H1 (cell line): ENCODE measurements around the gene ROR1. TPM values are rescaled to one million over a fixed set of nuclear protein-coding genes. Genes with fewer than 3 reads are reported as not detected.

Experiments
- CTCF ChIA-PET: fragments of 300-600 bp; sonication (Branson Sonifier 250); formaldehyde crosslinking; loops from one replicate; lab custom pipeline; 2021; ENCODE audit not compliant: partially characterized antibody; lab: Charles Lee
- POLR2A ChIA-PET: fragments of 300-600 bp; sonication (Branson Sonifier 250); formaldehyde crosslinking; loops from one replicate; lab custom pipeline; 2021; ENCODE audit warnings: inconsistent platforms; ENCODE audit not compliant: partially characterized antibody; lab: Charles Lee
- DNase-seq, 2 experiments: peaks; one replicate each; pipeline versions ENCODE4 v3.0.0 to v3.0.0-alpha.2; 2010 to 2022; ENCODE audit warnings: low spot score in 2 of 2, low read depth in 1 of 2, mixed read lengths in 1 of 2
- FAIRE-seq: peaks from 2 replicates; lab custom pipeline; 2011; peaks lifted over from hg19 to GRCh38; lab: Jason Lieb, UNC
- H2AFZ ChIP-seq: 2 replicates; pipeline ENCODE4 v1.8.1; 2012; ENCODE audit warnings: low read length, inconsistent platforms
- H2AK5ac ChIP-seq: 2 replicates; pipeline ENCODE4 v1.6.1; 2013; ENCODE audit warnings: low read depth, low read length
- H2BK120ac ChIP-seq: replicated peaks from 2 replicates; pipeline ENCODE3; 2013; ENCODE audit warnings: low read depth, low read length, inconsistent platforms
- H2BK12ac ChIP-seq: 2 replicates; pipeline ENCODE4 v1.6.1; 2013; ENCODE audit warnings: low read depth, low read length
- H2BK15ac ChIP-seq: 2 replicates; pipeline ENCODE4 v1.6.1; 2013; ENCODE audit warnings: low read length
- H2BK20ac ChIP-seq: 2 replicates; pipeline ENCODE4 v1.6.1; 2013; ENCODE audit warnings: low read length
- H2BK5ac ChIP-seq: 2 replicates; pipeline ENCODE4 v1.6.1; 2013; ENCODE audit warnings: low read depth, low read length
- H3K14ac ChIP-seq: 2 replicates; pipeline ENCODE4 v1.6.1; 2013; ENCODE audit warnings: inconsistent platforms; ENCODE audit not compliant: insufficient read length
- H3K18ac ChIP-seq: 2 replicates; pipeline ENCODE4 v1.6.1; 2013; ENCODE audit warnings: low read length; ENCODE audit errors: extremely low read depth
- H3K23ac ChIP-seq: 2 replicates; pipeline ENCODE4 v1.6.1; 2013; ENCODE audit warnings: inconsistent platforms; ENCODE audit not compliant: insufficient read length
- H3K23me2 ChIP-seq: 2 replicates; pipeline ENCODE4 v1.6.1; 2013; ENCODE audit warnings: low read depth, low read length
- H3K27ac ChIP-seq: 2 replicates; pipeline ENCODE4 v1.6.1; 2011; ENCODE audit warnings: low read depth, low read length, inconsistent platforms
- H3K27me3 ChIP-seq, 4 experiments: replicated peaks in 1 of 4; 1 replicate in 1 of 4; 2 replicates in 3 of 4; pipeline versions ENCODE4 v1.6.1 to v1.8.1; 2011 to 2013; ENCODE audit warnings: low read length in 3 of 4, mild to moderate bottlenecking in 3 of 4, inconsistent platforms in 2 of 4, mixed read lengths in 2 of 4, moderate library complexity in 1 of 4; ENCODE audit not compliant: control insufficient read depth in 3 of 4, insufficient read depth in 3 of 4; ENCODE audit errors: extremely low read depth in 1 of 4
- H3K36me3 ChIP-seq, 4 experiments: 2 replicates each; pipeline versions ENCODE4 v1.6.1 to v1.8.1; 2011 to 2013; ENCODE audit warnings: mild to moderate bottlenecking in 4 of 4, low read length in 3 of 4, moderate library complexity in 2 of 4, control low read depth in 1 of 4, inconsistent platforms in 1 of 4; ENCODE audit not compliant: insufficient read depth in 4 of 4, control insufficient read depth in 2 of 4
- H3K4ac ChIP-seq: replicated peaks from 2 replicates; pipeline ENCODE3; 2013; ENCODE audit warnings: low read length, low read depth, mixed read lengths, inconsistent platforms; ENCODE audit not compliant: insufficient read length
- H3K4me1 ChIP-seq, 4 experiments: replicated peaks in 1 of 4; 1 replicate in 1 of 4; 2 replicates in 3 of 4; pipeline versions ENCODE4 v1.6.1 to v1.8.1; 2011 to 2013; ENCODE audit warnings: low read length in 3 of 4, inconsistent platforms in 2 of 4, mixed read lengths in 1 of 4; ENCODE audit not compliant: insufficient read depth in 4 of 4, control insufficient read depth in 3 of 4
- H3K4me2 ChIP-seq, 2 experiments: 2 replicates each; pipeline versions ENCODE4 v1.6.1 to v1.8.1; 2011 to 2013; ENCODE audit warnings: low read depth in 2 of 2, low read length in 2 of 2, control low read depth in 1 of 2, inconsistent platforms in 1 of 2, mild to moderate bottlenecking in 1 of 2; ENCODE audit not compliant: insufficient read depth in 1 of 2
- H3K4me3 ChIP-seq, 4 experiments: fragments of 200-600, 300-600 bp in 1 of 4; sonication (generic), shearing (Covaris generic), sonication (Bioruptor Twin) in 1 of 4; 2 replicates each; pipeline versions ENCODE4 v1.5.1 to v1.8.1; 2011 to 2016; ENCODE audit warnings: low read length in 4 of 4, low read depth in 3 of 4, control low read depth in 2 of 4, inconsistent platforms in 2 of 4, mild to moderate bottlenecking in 2 of 4, mixed read lengths in 1 of 4, moderate library complexity in 1 of 4; ENCODE audit not compliant: insufficient read depth in 2 of 4; ENCODE audit errors: extremely low read depth in 1 of 4
- H3K56ac ChIP-seq: replicated peaks from 2 replicates; pipeline ENCODE3; 2013; ENCODE audit warnings: low read depth, mild to moderate bottlenecking, mixed read lengths, low read length, inconsistent platforms; ENCODE audit not compliant: insufficient read length
- H3K79me1 ChIP-seq: 2 replicates; pipeline ENCODE4 v1.6.1; 2013; ENCODE audit warnings: low read depth, low read length, control low read depth
- H3K79me2 ChIP-seq, 2 experiments: 2 replicates each; pipeline versions ENCODE4 v1.6.1 to v1.8.1; 2012 to 2013; ENCODE audit warnings: low read length in 2 of 2, mild to moderate bottlenecking in 2 of 2, inconsistent platforms in 1 of 2; ENCODE audit not compliant: insufficient read depth in 2 of 2, control insufficient read depth in 1 of 2
- H3K9ac ChIP-seq, 4 experiments: replicated peaks in 1 of 4; 1 replicate in 1 of 4; 2 replicates in 3 of 4; pipeline versions ENCODE4 v1.6.1 to v1.8.1; 2011 to 2013; ENCODE audit warnings: low read depth in 3 of 4, low read length in 3 of 4, control low read depth in 2 of 4, mild to moderate bottlenecking in 2 of 4, moderate library complexity in 2 of 4, inconsistent platforms in 1 of 4; ENCODE audit errors: extremely low read depth in 1 of 4
- H3K9me3 ChIP-seq, 2 experiments: 2 replicates each; pipeline versions ENCODE4 v1.6.1 to v1.8.1; 2012 to 2013; ENCODE audit warnings: mild to moderate bottlenecking in 2 of 2, moderate library complexity in 2 of 2, control low read depth in 1 of 2, inconsistent platforms in 1 of 2, low read depth in 1 of 2, low read length in 1 of 2, mixed read lengths in 1 of 2; ENCODE audit not compliant: insufficient read depth in 2 of 2
- H4K20me1 ChIP-seq, 2 experiments: replicated peaks in 1 of 2; 2 replicates each; pipeline versions ENCODE3 to v1.8.1; 2011 to 2013; ENCODE audit warnings: inconsistent platforms in 2 of 2, low read length in 2 of 2, mild to moderate bottlenecking in 1 of 2; ENCODE audit not compliant: insufficient read depth in 2 of 2, control insufficient read depth in 1 of 2
- H4K5ac ChIP-seq: 2 replicates; pipeline ENCODE4 v1.6.1; 2013; ENCODE audit warnings: low read length, low read depth, mixed read lengths, inconsistent platforms; ENCODE audit not compliant: insufficient read length
- H4K8ac ChIP-seq: 2 replicates; pipeline ENCODE4 v1.8.0; 2013; ENCODE audit warnings: mild to moderate bottlenecking, moderate library complexity, low read length, inconsistent platforms; ENCODE audit not compliant: insufficient read depth; ENCODE audit errors: extremely low read depth
- H4K91ac ChIP-seq: replicated peaks from 2 replicates; pipeline ENCODE3; 2013; ENCODE audit warnings: low read length, mixed read lengths, inconsistent platforms; ENCODE audit not compliant: insufficient read length
- BACH1 ChIP-seq: IDR thresholded peaks from 2 replicates; pipeline ENCODE4 v1.6.1; 2012; ENCODE audit warnings: low read length, improper control_type of control experiment
- SRF ChIP-seq: IDR thresholded peaks from 2 replicates; pipeline ENCODE4 v1.6.1; 2011; ENCODE audit warnings: mild to moderate bottlenecking, low read depth, low read length, moderate library complexity
- WGBS, 2 experiments: shearing (Covaris generic) in 1 of 2; methylation state at CpG; one replicate each; pipeline versions ENCODE4 v1.1.6 to v1.1.7; 2013 to 2015; ENCODE audit warnings: low lambda C conversion rate in 2 of 2, mixed read lengths in 2 of 2, inconsistent platforms in 1 of 2, low coverage in 1 of 2, missing lambda C conversion rate in 1 of 2; ENCODE audit not compliant: insufficient replicate concordance in 2 of 2, insufficient coverage in 1 of 2, insufficient read length in 1 of 2; ENCODE audit errors: extremely low coverage in 1 of 2, missing lambda C conversion rate in 1 of 2; 5-methylcytosine and 5-hydroxymethylcytosine counted together
- polyA plus RNA-seq, 7 experiments: library from polyadenylated mRNA; depleted of rRNA in 3 of 7; stranded (reverse) in 5 of 7; unstranded in 2 of 7; fragments of >200 nt in 5 of 7; fragments of 200-250 nt in 2 of 7; gene quantifications; 1 replicate in 5 of 7; 2 replicates in 1 of 7; 4 replicates in 1 of 7; pipeline versions ENCODE4 v1.2.1 to v1.2.3, GENCODE V29; 2011 to 2013; ENCODE audit warnings: missing spikeins in 2 of 7, mixed read lengths in 2 of 7
- total RNA-seq: library from RNA; stranded (reverse); fragmentation: NEBNext Ultra II Directional; extraction: Animal tissue kit (Norgen Biotek cat#: 25700); gene quantifications from 2 replicates; pipeline ENCODE4 v1.2.1, GENCODE V29; 2021

Gene ROR1
- total and polyA plus RNA-seq, 2 of the 8 experiments (the other 6 are each of a cell fraction or from before 2014, with no cell fraction given) = 33.6 to 73.6 TPM

GRCh38 chr1:64033667-64034220 lies 259.9 kb downstream of the ROR1 start:
- Histone ChIP-seq H3K23ac (no peak overlapping the region), H4K8ac (no peak overlapping the region), H3K4me3 (no peak overlapping the region), H3K9ac (no peak overlapping the region), H2AFZ (no peak overlapping the region), H3K4me1 (peaks cover 0 to 8% (median 1%) of the 10 kb centered on the region in 4 experiments; a peak in 4 of 7 replicates), H3K9me3 (no peaks in the 10 kb centered on the region), H3K36me3 (no peaks in the 10 kb centered on the region), H3K79me2 (peaks cover 0 to 35% of the 10 kb centered on the region in 2 experiments; a peak in 1 of 4 replicates), H3K27ac (no peak overlapping the region), H4K91ac (no peak overlapping the region), H3K4me2 (no peak overlapping the region), H2BK20ac (no peak overlapping the region), H4K20me1 (no peaks in the 10 kb centered on the region), H3K56ac (no peak overlapping the region), H3K14ac (no peak overlapping the region), H3K4ac (no peak overlapping the region), H2BK5ac (no peak overlapping the region), H2BK15ac (no peak overlapping the region), H2BK120ac (no peak overlapping the region), H3K18ac (no peak overlapping the region), H2BK12ac (no peak overlapping the region), H2AK5ac (no peak overlapping the region), H3K79me1 (no peaks in the 10 kb centered on the region; the same call in 1 of the 2 replicates), H4K5ac (no peak overlapping the region), H3K27me3 (no peaks in the 10 kb centered on the region), H3K23me2 (no peaks in the 10 kb centered on the region; the same call in 1 of the 2 replicates)
- CTCF ChIA-PET = interaction anchor here (0.9 kb wide), 1 partner anchor 61 kb away, joined by 3 read pairs; no protein-coding TSS in a partner anchor
- TF ChIP-seq BACH1 (no peak), SRF (no peak)
- FAIRE-seq (no peak), DNase-seq (no peak)
- POLR2A ChIA-PET = no interaction called here
- 88% methylated on average over 3 of the region's 3 CpGs; no CpG with 5 or more reads in 1 of the 2 experiments for WGBS, 2 experiments
